Hepatocyte (in vitro differentiated cells): ENCODE results near the gene KLLN. TPM values are rescaled to one million over a fixed set of nuclear protein-coding genes. Genes with fewer than 3 reads are reported as not detected.

Experiments used
- DNase-seq: peaks from one replicate; pipeline ENCODE4 v3.0.0-alpha.2; 2016; ENCODE audit warnings: low spot score
- H2AFZ ChIP-seq: fragments of 200-600 bp; sonication (generic); 2 replicates; pipeline ENCODE4 v1.6.0; 2016; ENCODE audit warnings: antibody characterized with exemption, mild to moderate bottlenecking
- H3K27ac ChIP-seq: fragments of 200-600 bp; sonication (generic); 2 replicates; pipeline ENCODE4 v1.5.1; 2016; ENCODE audit warnings: mild to moderate bottlenecking
- H3K27me3 ChIP-seq: fragments of 200-600 bp; sonication (generic); 2 replicates; pipeline ENCODE4 v1.6.1; 2016
- H3K36me3 ChIP-seq: fragments of 200-600 bp; sonication (generic); replicated peaks from 2 replicates; pipeline ENCODE4 v1.5.1; 2016; ENCODE audit warnings: low read depth; ENCODE audit not compliant: insufficient read depth
- H3K4me1 ChIP-seq: fragments of 200-600 bp; sonication (generic); 2 replicates; pipeline ENCODE4 v1.5.1; 2016; ENCODE audit warnings: mild to moderate bottlenecking, moderate library complexity; ENCODE audit not compliant: insufficient read depth
- H3K4me2 ChIP-seq: fragments of 200-600 bp; sonication (generic); 2 replicates; pipeline ENCODE4 v1.6.0; 2016
- H3K4me3 ChIP-seq: fragments of 200-600 bp; sonication (generic); 2 replicates; pipeline ENCODE4 v1.5.1; 2016; ENCODE audit warnings: mild to moderate bottlenecking
- H3K79me2 ChIP-seq: fragments of 200-600 bp; sonication (generic); 2 replicates; pipeline ENCODE4 v1.6.0; 2017; ENCODE audit warnings: mild to moderate bottlenecking
- H3K9me2 ChIP-seq: fragments of 200-600 bp; sonication (generic); replicated peaks from 2 replicates; pipeline ENCODE4 v1.6.0; 2017; ENCODE audit warnings: mild to moderate bottlenecking; ENCODE audit not compliant: insufficient read depth
- H3K9me3 ChIP-seq: fragments of 200-600 bp; sonication (generic); 2 replicates; pipeline ENCODE4 v1.5.1; 2016; ENCODE audit warnings: low read depth, mild to moderate bottlenecking
- H4K20me1 ChIP-seq: fragments of 200-600 bp; sonication (generic); 2 replicates; pipeline ENCODE4 v1.6.0; 2016; ENCODE audit warnings: mild to moderate bottlenecking; ENCODE audit not compliant: insufficient read depth, poor library complexity, severe bottlenecking
- EZH2 ChIP-seq: fragments of 200-600 bp; sonication (generic); IDR thresholded peaks from 2 replicates; pipeline ENCODE4 v1.6.1; 2016; ENCODE audit warnings: antibody characterized with exemption, mild to moderate bottlenecking, borderline replicate concordance
- EZH2phosphoT487 ChIP-seq: fragments of 200-600 bp; sonication (generic); IDR thresholded peaks from one replicate; pipeline ENCODE4 v1.6.1; 2018; ENCODE audit warnings: antibody characterized with exemption, mild to moderate bottlenecking, low read depth, moderate library complexity; ENCODE audit not compliant: unreplicated experiment, severe bottlenecking
- WGBS: methylation state at CpG from one replicate; pipeline ENCODE4 v1.1.6; 2016; ENCODE audit warnings: low lambda C conversion rate; ENCODE audit errors: missing lambda C conversion rate; 5-methylcytosine and 5-hydroxymethylcytosine counted together
- polyA plus RNA-seq: library from polyadenylated mRNA; unstranded; fragments of >200 nt; fragmentation: Nextera tagmentation; extraction: Ambion mirVana; gene quantifications from 2 replicates; pipeline ENCODE4 v1.2.1, GENCODE V29; 2016
- total RNA-seq: library from RNA; depleted of rRNA; stranded (reverse); fragments of >200 nt; gene quantifications from 2 replicates; pipeline ENCODE4 v1.2.3, GENCODE V29; 2014
- TF ChIP-seq, protein P1 (sequence below): fragments of 200-600 bp; sonication (generic); IDR thresholded peaks from 2 replicates; pipeline ENCODE4 v1.5.1; 2016; ENCODE audit warnings: antibody characterized with exemption, mild to moderate bottlenecking; ENCODE audit not compliant: poor library complexity

KLLN gene
- total and polyA plus RNA-seq, 2 experiments from 2014 or later, result 0.21 to 0.53 TPM

DNA sequence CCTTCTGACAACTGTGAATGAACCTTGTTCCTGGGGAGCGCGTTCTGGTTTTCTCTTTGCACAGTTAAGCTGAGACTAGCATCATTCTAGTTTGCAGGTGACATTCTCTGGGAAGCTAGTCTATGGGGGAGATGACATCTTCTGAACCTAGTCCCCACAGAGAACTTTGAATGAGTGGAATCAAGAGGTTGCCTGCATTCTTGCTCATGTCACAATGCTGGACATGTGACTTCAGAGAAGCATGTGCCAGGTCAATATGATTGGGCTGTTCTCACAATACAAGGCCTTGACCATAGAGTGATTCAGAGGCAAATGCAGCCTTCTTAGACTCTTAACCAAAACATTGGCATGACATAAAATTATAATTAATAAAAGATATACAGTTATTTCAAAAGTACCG lies 22.1 kb downstream of the KLLN start:
- H3K27me3 ChIP-seq, result no peaks in the 10 kb centered on the region
- no peak overlapping the region for H2AFZ ChIP-seq
- no peaks in the 10 kb centered on the region for H3K9me3 ChIP-seq
- TF ChIP-seq EZH2 (no peak), EZH2phosphoT487 (no peak)
- TF ChIP-seq, protein P1, sequence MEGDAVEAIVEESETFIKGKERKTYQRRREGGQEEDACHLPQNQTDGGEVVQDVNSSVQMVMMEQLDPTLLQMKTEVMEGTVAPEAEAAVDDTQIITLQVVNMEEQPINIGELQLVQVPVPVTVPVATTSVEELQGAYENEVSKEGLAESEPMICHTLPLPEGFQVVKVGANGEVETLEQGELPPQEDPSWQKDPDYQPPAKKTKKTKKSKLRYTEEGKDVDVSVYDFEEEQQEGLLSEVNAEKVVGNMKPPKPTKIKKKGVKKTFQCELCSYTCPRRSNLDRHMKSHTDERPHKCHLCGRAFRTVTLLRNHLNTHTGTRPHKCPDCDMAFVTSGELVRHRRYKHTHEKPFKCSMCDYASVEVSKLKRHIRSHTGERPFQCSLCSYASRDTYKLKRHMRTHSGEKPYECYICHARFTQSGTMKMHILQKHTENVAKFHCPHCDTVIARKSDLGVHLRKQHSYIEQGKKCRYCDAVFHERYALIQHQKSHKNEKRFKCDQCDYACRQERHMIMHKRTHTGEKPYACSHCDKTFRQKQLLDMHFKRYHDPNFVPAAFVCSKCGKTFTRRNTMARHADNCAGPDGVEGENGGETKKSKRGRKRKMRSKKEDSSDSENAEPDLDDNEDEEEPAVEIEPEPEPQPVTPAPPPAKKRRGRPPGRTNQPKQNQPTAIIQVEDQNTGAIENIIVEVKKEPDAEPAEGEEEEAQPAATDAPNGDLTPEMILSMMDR, result no peak
- no peak for DNase-seq
- H3K79me2 ChIP-seq, result no peaks in the 10 kb centered on the region
- H4K20me1 ChIP-seq, result no peaks in the 10 kb centered on the region
- H3K4me2 ChIP-seq, result no peak overlapping the region
- no peak overlapping the region for H3K4me3 ChIP-seq
- H3K36me3 ChIP-seq, result no peaks in the 10 kb centered on the region
- 84% methylated on average over 3 of the region's 3 CpGs for WGBS
- peak overlapping the region; percentile 74 for H3K27ac ChIP-seq
- H3K9me2 ChIP-seq, result no peaks in the 10 kb centered on the region
- peaks cover 3% of the 10 kb centered on the region for H3K4me1 ChIP-seq

DNA sequence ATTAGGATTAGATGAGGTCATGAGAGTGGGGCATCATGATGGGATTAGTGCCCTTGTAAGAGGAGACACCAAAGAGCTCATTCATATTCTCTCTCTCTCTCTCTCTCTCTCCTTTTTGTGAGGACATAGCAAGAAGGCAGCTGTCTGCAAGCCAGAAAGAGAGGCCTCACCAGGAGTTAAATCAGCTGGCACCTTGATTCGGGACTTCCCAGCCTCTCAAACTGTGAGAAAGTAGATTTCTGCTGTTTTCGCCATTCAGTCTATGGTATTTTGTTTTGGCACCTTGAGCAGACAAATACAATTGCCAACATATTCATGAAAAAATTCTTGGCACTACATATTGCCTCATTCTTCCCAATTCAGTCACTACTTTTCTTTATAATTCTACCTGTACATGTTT lies 24.7 kb downstream of the KLLN start:
- Histone ChIP-seq H3K27ac (no peak overlapping the region), H4K20me1 (no peaks in the 10 kb centered on the region), H3K79me2 (no peaks in the 10 kb centered on the region), H3K9me3 (no peaks in the 10 kb centered on the region), H3K27me3 (no peaks in the 10 kb centered on the region), H2AFZ (no peak overlapping the region), H3K4me3 (no peak overlapping the region), H3K4me1 (peaks cover 3% of the 10 kb centered on the region), H3K36me3 (no peaks in the 10 kb centered on the region), H3K9me2 (no peaks in the 10 kb centered on the region), H3K4me2 (no peak overlapping the region)
- DNase-seq, result no peak
- TF ChIP-seq, protein P1, result no peak
- TF ChIP-seq EZH2 (no peak), EZH2phosphoT487 (no peak)
- 89% methylated on average over 2 of the region's 2 CpGs for WGBS

DNA sequence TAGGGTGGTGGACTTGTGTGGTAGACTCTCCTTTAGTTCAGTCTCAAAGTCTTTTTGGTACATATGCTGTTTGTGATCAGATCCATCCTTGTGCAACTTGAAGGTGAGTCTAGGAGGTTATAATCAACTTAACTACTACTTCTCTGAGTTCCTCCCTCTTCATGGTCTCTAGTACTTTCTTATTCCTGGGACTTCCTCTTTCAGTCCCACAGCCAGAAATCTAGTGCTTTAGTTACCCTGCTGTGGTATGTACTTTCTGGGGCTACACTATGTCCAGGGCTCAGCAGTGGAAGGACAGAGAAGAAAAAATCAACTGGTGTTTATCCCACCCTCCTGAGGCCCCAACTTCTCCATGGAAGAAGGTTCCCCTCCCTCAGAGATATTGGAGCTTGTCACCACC lies 25.9 kb downstream of the KLLN start:
- no peak overlapping the region for H3K4me3 ChIP-seq
- H3K4me1 ChIP-seq, result peaks cover under 1% of the 10 kb centered on the region
- no peak overlapping the region for H3K27ac ChIP-seq
- no peak for DNase-seq
- H3K9me2 ChIP-seq, result no peaks in the 10 kb centered on the region
- no peak overlapping the region for H2AFZ ChIP-seq
- no peaks in the 10 kb centered on the region for H3K79me2 ChIP-seq
- H3K27me3 ChIP-seq, result no peaks in the 10 kb centered on the region
- no peaks in the 10 kb centered on the region for H4K20me1 ChIP-seq
- no peak overlapping the region for H3K4me2 ChIP-seq
- no peaks in the 10 kb centered on the region for H3K36me3 ChIP-seq
- TF ChIP-seq EZH2 (no peak), EZH2phosphoT487 (no peak)
- TF ChIP-seq, protein P1, result no peak
- no peaks in the 10 kb centered on the region for H3K9me3 ChIP-seq

DNA sequence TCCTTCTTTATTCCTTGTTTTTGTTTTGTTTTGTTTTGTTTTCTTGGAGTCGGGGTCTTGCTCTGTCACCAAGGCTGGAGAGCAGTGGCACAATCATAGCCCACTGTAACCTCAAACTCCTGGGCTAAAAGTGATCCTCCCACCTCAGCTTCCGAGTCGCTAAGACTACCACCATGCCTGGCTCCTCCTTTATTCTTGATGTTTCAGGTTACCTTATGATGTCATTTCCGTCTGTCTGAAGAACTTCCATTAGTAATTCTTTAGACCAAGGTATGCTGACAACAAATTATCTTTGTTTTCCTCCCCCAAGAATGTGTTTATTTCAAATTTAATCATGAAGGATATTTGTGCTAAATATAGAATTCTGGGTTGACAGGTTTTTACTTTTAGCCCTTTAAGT lies 27.2 kb downstream of the KLLN start:
- Histone ChIP-seq H3K27ac (no peak overlapping the region), H3K4me1 (no peaks in the 10 kb centered on the region), H4K20me1 (no peaks in the 10 kb centered on the region), H3K9me2 (no peaks in the 10 kb centered on the region), H3K9me3 (no peaks in the 10 kb centered on the region), H3K27me3 (no peaks in the 10 kb centered on the region), H3K79me2 (no peaks in the 10 kb centered on the region), H3K36me3 (no peaks in the 10 kb centered on the region), H3K4me3 (no peak overlapping the region), H2AFZ (no peak overlapping the region), H3K4me2 (no peak overlapping the region)
- WGBS, result 87% methylated on average over 4 of the region's 4 CpGs
- DNase-seq, result no peak
- TF ChIP-seq EZH2, result no peak
- TF ChIP-seq EZH2phosphoT487, result no peak
- TF ChIP-seq, protein P1, result no peak
